ENCODE measurements around the gene OGFR. TPM values are rescaled to one million over a fixed set of nuclear protein-coding genes. Genes with fewer than 3 reads are reported as not detected.

OGFR gene
- total RNA-seq, 1 experiment from 2014 or later: 80.1 TPM

- no peak overlapping the region for H3K4me3 Mint-ChIP-seq (ENCODE audit: low read depth, unreplicated experiment)
- no peak for DNase-seq
- no peak overlapping the region for H3K27ac Mint-ChIP-seq (ENCODE audit: unreplicated experiment)
- CTCF ChIA-PET: no interaction called here
- H3K9me3 Mint-ChIP-seq (ENCODE audit: low read depth, unreplicated experiment): no peaks in the 10 kb centered on the region
- peaks cover 8% of the 10 kb centered on the region for H3K4me1 Mint-ChIP-seq (ENCODE audit: low read depth, unreplicated experiment)
- TF ChIP-seq, protein P1, sequence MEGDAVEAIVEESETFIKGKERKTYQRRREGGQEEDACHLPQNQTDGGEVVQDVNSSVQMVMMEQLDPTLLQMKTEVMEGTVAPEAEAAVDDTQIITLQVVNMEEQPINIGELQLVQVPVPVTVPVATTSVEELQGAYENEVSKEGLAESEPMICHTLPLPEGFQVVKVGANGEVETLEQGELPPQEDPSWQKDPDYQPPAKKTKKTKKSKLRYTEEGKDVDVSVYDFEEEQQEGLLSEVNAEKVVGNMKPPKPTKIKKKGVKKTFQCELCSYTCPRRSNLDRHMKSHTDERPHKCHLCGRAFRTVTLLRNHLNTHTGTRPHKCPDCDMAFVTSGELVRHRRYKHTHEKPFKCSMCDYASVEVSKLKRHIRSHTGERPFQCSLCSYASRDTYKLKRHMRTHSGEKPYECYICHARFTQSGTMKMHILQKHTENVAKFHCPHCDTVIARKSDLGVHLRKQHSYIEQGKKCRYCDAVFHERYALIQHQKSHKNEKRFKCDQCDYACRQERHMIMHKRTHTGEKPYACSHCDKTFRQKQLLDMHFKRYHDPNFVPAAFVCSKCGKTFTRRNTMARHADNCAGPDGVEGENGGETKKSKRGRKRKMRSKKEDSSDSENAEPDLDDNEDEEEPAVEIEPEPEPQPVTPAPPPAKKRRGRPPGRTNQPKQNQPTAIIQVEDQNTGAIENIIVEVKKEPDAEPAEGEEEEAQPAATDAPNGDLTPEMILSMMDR (IDR thresholded peaks at IDR 0.05; ENCODE audit: unreplicated experiment): no peak
- H3K36me3 Mint-ChIP-seq (ENCODE audit: insufficient read depth, unreplicated experiment): no peaks in the 10 kb centered on the region
- intact Hi-C loops (cut with micrococcal nuclease; ENCODE audit: unreplicated experiment): no loop called here
- no TSS peak for BruUV-seq (replicated peaks)
- H3K27me3 Mint-ChIP-seq (ENCODE audit: unreplicated experiment): peaks cover 74% of the 10 kb centered on the region
These were observed 46.3 kb upstream of the OGFR start for GRCh38 chr20:62758226-62758912.

DNA sequence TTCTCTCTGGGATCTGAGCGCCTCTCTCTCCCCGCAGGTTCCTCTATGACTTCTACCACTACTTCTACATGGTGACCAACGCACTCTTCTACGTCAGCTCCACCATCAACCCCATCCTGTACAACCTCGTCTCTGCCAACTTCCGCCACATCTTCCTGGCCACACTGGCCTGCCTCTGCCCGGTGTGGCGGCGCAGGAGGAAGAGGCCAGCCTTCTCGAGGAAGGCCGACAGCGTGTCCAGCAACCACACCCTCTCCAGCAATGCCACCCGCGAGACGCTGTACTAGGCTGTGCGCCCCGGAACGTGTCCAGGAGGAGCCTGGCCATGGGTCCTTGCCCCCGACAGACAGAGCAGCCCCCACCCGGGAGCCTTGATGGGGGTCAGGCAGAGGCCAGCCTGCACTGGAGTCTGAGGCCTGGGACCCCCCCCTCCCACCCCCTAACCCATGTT, 44.6 kb upstream of the OGFR start:
- Mint-ChIP-seq H3K9me3 (ENCODE audit: low read depth, unreplicated experiment) (no peaks in the 10 kb centered on the region), H3K36me3 (ENCODE audit: insufficient read depth, unreplicated experiment) (no peaks in the 10 kb centered on the region), H3K27me3 (ENCODE audit: unreplicated experiment) (peaks cover 80% of the 10 kb centered on the region), H3K27ac (ENCODE audit: unreplicated experiment) (no peak overlapping the region), H3K4me3 (ENCODE audit: low read depth, unreplicated experiment) (no peak overlapping the region), H3K4me1 (ENCODE audit: low read depth, unreplicated experiment) (peaks cover 8% of the 10 kb centered on the region)
- CTCF ChIA-PET: no interaction called here
- DNase-seq: no peak
- intact Hi-C loops (cut with micrococcal nuclease; ENCODE audit: unreplicated experiment): no loop called here
- BruUV-seq (replicated peaks): no TSS peak
- TF ChIP-seq, protein P1 (IDR thresholded peaks at IDR 0.05; ENCODE audit: unreplicated experiment): no peak

- H3K9me3 Mint-ChIP-seq (ENCODE audit: low read depth, unreplicated experiment): no peaks in the 10 kb centered on the region
- CTCF ChIA-PET: interaction anchor here (0.5 kb wide), 1 partner anchor 8 kb away, joined by 4 read pairs; no protein-coding TSS in a partner anchor
- H3K36me3 Mint-ChIP-seq (ENCODE audit: insufficient read depth, unreplicated experiment): no peaks in the 10 kb centered on the region
- H3K27ac Mint-ChIP-seq (ENCODE audit: unreplicated experiment): no peak overlapping the region
- TF ChIP-seq, protein P1 (IDR thresholded peaks at IDR 0.05; ENCODE audit: unreplicated experiment): no peak
- intact Hi-C loops (cut with micrococcal nuclease; ENCODE audit: unreplicated experiment): no loop called here
- H3K4me1 Mint-ChIP-seq (ENCODE audit: low read depth, unreplicated experiment): peaks cover 8% of the 10 kb centered on the region
- DNase-seq: no peak
- no TSS peak for BruUV-seq (replicated peaks)
- H3K27me3 Mint-ChIP-seq (ENCODE audit: unreplicated experiment): peaks cover 82% of the 10 kb centered on the region
- H3K4me3 Mint-ChIP-seq (ENCODE audit: low read depth, unreplicated experiment): no peak overlapping the region
These were observed 44.2 kb upstream of the OGFR start for GRCh38 chr20:62760471-62760855.

DNA sequence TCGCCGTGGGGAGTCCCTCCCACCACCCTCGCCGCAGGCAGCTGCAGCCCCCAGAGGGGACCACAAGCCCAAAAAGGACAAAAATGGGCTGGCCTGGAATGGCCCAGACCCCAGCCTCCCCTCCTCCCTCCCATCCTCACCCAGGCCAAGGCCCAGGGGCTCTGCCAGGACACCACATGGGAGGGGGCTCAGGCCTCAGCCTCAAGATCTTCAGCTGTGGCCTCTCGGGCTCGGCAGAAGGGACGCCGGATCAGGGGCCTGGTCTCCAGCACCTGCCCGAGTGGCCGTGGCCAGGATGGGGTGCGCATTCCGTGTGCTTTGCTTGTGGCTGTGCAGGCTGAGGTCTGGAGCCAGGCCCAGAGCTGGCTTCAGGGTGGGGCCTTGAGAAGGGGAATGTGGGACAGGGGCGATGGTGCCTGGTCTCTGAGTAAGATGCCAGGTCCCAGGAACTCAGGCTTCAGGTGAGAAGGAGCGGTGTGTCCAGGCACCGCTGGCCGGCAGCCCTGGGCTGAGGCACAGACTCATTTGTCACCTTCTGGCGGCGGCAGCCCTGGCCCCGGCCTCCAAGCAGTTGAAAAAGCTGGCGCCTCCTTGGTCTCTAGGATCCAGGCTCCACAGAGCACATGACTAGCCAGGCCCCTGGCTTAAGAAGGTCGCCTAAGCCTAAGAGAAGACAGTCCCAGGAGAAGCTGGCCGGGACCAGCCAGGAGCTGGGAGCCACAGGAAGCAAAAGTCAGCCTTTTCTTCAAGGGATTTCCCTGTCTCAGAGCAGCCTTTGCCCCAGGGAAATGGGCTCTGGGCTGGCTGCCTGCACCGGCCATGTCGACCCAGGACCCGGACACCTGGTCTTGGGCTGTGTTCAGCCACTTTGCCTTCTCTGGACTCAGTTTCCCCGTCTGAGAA, 43.5 kb upstream of the OGFR start:
- no peak for DNase-seq
- peaks cover 8% of the 10 kb centered on the region for H3K4me1 Mint-ChIP-seq (ENCODE audit: low read depth, unreplicated experiment)
- H3K36me3 Mint-ChIP-seq (ENCODE audit: insufficient read depth, unreplicated experiment): no peaks in the 10 kb centered on the region
- H3K4me3 Mint-ChIP-seq (ENCODE audit: low read depth, unreplicated experiment): no peak overlapping the region
- BruUV-seq (replicated peaks): no TSS peak
- intact Hi-C loops (cut with micrococcal nuclease; ENCODE audit: unreplicated experiment): no loop called here
- H3K27ac Mint-ChIP-seq (ENCODE audit: unreplicated experiment): no peak overlapping the region
- CTCF ChIA-PET: interaction anchor here (0.5 to 0.6 kb wide), 2 partner anchors 9 to 43 kb away, joined by 3 to 4 read pairs; no protein-coding TSS in a partner anchor
- TF ChIP-seq, protein P1 (IDR thresholded peaks at IDR 0.05; ENCODE audit: unreplicated experiment): no peak
- no peaks in the 10 kb centered on the region for H3K9me3 Mint-ChIP-seq (ENCODE audit: low read depth, unreplicated experiment)
- H3K27me3 Mint-ChIP-seq (ENCODE audit: unreplicated experiment): peaks cover 80% of the 10 kb centered on the region

All from Calu3 (cell line).